ENCODE results near the gene TRIM59. TPM values are rescaled to one million over a fixed set of nuclear protein-coding genes. Genes with fewer than 3 reads are reported as not detected.
A peak's percentile ranks its signal among the peaks of the same experiment; 100 is the strongest.

Gene TRIM59, protein sequence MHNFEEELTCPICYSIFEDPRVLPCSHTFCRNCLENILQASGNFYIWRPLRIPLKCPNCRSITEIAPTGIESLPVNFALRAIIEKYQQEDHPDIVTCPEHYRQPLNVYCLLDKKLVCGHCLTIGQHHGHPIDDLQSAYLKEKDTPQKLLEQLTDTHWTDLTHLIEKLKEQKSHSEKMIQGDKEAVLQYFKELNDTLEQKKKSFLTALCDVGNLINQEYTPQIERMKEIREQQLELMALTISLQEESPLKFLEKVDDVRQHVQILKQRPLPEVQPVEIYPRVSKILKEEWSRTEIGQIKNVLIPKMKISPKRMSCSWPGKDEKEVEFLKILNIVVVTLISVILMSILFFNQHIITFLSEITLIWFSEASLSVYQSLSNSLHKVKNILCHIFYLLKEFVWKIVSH
- total RNA-seq, result 10 to 100 TPM in 1 of 9 donors, 1 to 10 TPM in 5, under 1 TPM in 3; 0.35 to 10.1 (median 1.4) TPM
- under 1 TPM; 0.32 to 0.93 (median 0.61) TPM for polyA plus RNA-seq
- long read RNA-seq, donor 1, partial matches to known transcripts, result 0 of 1 reads
- long read RNA-seq, donor 1, other reads (novel, unspliced or antisense), result 0 of 1 reads
- long read RNA-seq, donor 2, result 0 reads
- long read RNA-seq, donor 3, partial matches to known transcripts, result 0 of 1 reads
- long read RNA-seq, donor 3, other reads (novel, unspliced or antisense), result 0 of 1 reads
- long read RNA-seq, donor 4, partial matches to known transcripts, result 0 of 1 reads
- long read RNA-seq, donor 4, other reads (novel, unspliced or antisense), result 1 of 1 reads
- long read RNA-seq, donor 5, partial matches to known transcripts, result 0 of 1 reads
- long read RNA-seq, donor 5, other reads (novel, unspliced or antisense), result 1 of 1 reads
- long read RNA-seq, donor 6, partial matches to known transcripts, result 0 of 2 reads
- long read RNA-seq, donor 6, other reads (novel, unspliced or antisense), result 1 of 2 reads
- long read RNA-seq, donor 7, result 0 reads
- long read RNA-seq, donor 8, result 0 reads
- long read RNA-seq, donor 9, partial matches to known transcripts, result 0 of 3 reads
- long read RNA-seq, donor 9, other reads (novel, unspliced or antisense), result 0 of 3 reads
- long read RNA-seq, donor 10, partial matches to known transcripts, result 0 of 1 reads
- long read RNA-seq, donor 10, other reads (novel, unspliced or antisense), result 0 of 1 reads

- intact Hi-C loops (cut with DNase I), result no loop called here
- TF ChIP-seq POLR2A (IDR thresholded peaks at IDR 0.05), result peak in 1 of 2 donors; percentile 50
- TF ChIP-seq, protein P1, sequence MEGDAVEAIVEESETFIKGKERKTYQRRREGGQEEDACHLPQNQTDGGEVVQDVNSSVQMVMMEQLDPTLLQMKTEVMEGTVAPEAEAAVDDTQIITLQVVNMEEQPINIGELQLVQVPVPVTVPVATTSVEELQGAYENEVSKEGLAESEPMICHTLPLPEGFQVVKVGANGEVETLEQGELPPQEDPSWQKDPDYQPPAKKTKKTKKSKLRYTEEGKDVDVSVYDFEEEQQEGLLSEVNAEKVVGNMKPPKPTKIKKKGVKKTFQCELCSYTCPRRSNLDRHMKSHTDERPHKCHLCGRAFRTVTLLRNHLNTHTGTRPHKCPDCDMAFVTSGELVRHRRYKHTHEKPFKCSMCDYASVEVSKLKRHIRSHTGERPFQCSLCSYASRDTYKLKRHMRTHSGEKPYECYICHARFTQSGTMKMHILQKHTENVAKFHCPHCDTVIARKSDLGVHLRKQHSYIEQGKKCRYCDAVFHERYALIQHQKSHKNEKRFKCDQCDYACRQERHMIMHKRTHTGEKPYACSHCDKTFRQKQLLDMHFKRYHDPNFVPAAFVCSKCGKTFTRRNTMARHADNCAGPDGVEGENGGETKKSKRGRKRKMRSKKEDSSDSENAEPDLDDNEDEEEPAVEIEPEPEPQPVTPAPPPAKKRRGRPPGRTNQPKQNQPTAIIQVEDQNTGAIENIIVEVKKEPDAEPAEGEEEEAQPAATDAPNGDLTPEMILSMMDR (IDR thresholded peaks at IDR 0.05), result no peak
- Histone ChIP-seq H3K36me3 (replicated peaks in 1 of 2) (no peaks in the 10 kb centered on the region), H3K4me1 (replicated peaks in 1 of 2) (peaks cover 4 to 5% of the 10 kb centered on the region in 2 donors), H3K9me3 (replicated peaks in 1 of 3) (no peaks in the 10 kb centered on the region), H3K27ac (peak within 1 kb of the TSS in 3 of 5 donors; percentile 11 to 73 (median 56)), H3K27me3 (no peaks in the 10 kb centered on the region), H3K4me3 (peak within 1 kb of the TSS in 3 of 4 donors; percentile 5 to 57 (median 35))
- 13 to 39% (median 26%) methylated on average over 22 to 71 of the region's 71 CpGs for WGBS, 4 donors
- DNase-seq, result peak; percentile 86 to 93 (median 89)
Observed at GRCh38 chr3:160449636-160450598, at the start of gene TRIM59. Gene TRIM59 (minus strand): TSS chr3:160449786. CDS start chr3:160439183, 10,603 bp downstream.

DNA sequence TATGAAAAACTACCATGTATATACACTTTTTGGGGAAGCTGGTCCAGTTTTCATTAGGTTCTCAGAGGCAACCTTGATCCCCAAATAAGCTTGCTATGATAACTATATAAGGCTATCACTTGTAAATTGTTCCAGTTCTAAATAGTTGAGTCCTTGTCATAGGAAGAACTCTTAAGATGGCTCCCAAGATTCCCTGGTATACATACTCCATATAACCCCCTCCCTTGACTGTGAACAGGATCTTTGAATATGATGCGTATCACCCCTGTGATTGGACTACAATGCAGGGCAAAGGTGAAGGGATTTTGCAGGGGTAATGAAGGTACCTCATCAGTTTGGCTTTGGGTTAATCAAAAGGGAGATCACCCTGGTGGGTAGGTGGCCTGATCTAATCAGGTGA lies 48.6 kb upstream of the TRIM59 start:
- intact Hi-C loops (cut with DNase I), result no loop called here
- Histone ChIP-seq H3K9me3 (replicated peaks in 1 of 3) (no peaks in the 10 kb centered on the region), H3K36me3 (replicated peaks in 1 of 2) (peaks cover 0 to 23% of the 10 kb centered on the region in 2 donors), H3K4me1 (replicated peaks in 1 of 2) (no peaks in the 10 kb centered on the region), H3K4me3 (no peak overlapping the region), H3K27ac (no peak overlapping the region), H3K27me3 (no peaks in the 10 kb centered on the region)
- 94 to 100% (median 100%) methylated on average over 1 of the region's 1 CpG for WGBS, 4 donors
- TF ChIP-seq, protein P1 (IDR thresholded peaks at IDR 0.05), result no peak
- TF ChIP-seq POLR2A (IDR thresholded peaks at IDR 0.05), result no peak
- DNase-seq, result no peak

DNA sequence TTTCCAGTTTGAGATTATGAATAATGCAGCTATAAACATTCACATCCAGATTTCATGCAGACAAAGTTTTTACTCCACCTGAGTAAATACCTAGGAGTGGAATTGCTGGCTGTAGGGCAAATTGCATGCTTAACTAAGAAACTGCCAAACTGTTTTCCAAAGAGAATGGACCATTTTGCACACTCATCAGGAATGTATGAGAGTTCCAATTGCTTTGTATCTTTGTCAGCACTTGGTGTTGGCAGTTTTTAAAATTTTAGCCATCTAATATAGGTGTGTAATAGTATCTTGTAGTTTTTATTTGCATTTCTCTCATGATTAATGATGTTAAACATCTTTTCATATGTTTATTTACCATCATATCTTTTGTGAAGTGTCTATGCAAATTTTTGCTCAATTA lies 40.6 kb upstream of the TRIM59 start:
- TF ChIP-seq POLR2A (IDR thresholded peaks at IDR 0.05), result no peak
- TF ChIP-seq, protein P1 (IDR thresholded peaks at IDR 0.05), result no peak
- H3K9me3 ChIP-seq (replicated peaks in 1 of 3), result no peaks in the 10 kb centered on the region
- intact Hi-C loops (cut with DNase I), result no loop called here

More for the DNA sequence above, 40.6 kb upstream of the TRIM59 start:
- Histone ChIP-seq H3K27me3 (no peaks in the 10 kb centered on the region), H3K27ac (no peak overlapping the region), H3K4me1 (replicated peaks in 1 of 2) (no peaks in the 10 kb centered on the region), H3K36me3 (replicated peaks in 1 of 2) (no peaks in the 10 kb centered on the region), H3K4me3 (no peak overlapping the region)
- no peak for DNase-seq

All from adrenal gland (tissue), 19 donors.